NCI-H82 (cell line): Measurements from ENCODE around the gene C16orf89.

Experiments used
- DNase-seq: peaks from one replicate; lab custom pipeline; 2025; lab: John Stamatoyannopoulos, UW

C16orf89 gene

DNA sequence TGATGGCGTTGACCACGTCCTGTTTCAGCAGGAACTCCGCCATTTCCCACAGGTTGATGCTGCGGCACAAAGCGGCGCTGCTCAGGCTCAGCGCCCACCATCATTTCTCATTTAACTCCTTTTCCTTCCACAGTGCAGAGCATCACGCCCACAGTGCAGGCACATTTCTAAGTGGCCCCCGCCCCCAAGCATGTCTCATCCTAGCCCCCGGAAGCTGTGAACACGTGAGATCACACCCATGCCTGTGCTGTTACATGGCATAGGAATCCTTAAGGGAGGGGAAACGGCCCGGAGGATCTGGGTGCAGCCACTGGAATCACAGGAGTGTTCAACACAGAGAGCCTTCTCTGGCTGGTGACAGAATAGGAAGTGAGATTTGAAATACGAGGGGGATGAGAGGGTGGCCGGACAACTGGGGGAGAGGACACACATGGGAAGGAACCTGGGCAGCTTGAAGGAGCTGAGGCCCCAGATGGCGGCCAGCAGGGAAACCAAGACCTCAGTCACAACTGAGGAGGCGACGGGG is 36.7 kb downstream of the C16orf89 start:
- DNase-seq: no peak

- DNase-seq: no peak
Measured at GRCh38 chr16:5027575-5028235, 38.1 kb downstream of the C16orf89 start.

GRCh38 chr16:5027086-5027485 is 38.7 kb downstream of the C16orf89 start:
- no peak for DNase-seq

DNA sequence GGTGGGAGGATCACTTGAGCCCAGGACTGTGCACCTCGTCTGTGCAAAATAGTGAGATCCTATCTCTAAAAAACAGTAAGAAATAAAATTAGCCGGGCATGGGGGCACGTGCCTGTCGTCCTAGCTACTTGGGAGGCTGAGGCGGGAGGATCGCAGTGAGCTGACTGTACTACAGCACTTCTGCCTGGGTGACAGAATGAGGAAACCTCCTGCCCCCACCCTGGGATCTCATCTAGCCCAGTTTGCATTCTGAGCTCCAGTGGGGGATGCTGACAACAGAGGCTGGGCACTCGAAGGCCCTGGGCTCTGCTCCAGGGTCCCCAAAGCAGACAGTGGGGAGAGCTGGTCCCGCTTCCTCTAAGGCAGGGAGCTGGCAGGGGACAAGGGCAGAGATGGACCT is 39.1 kb downstream of the C16orf89 start:
- DNase-seq: no peak

- DNase-seq: peak; percentile 77
Measured at GRCh38 chr16:5025171-5025632, 40.6 kb downstream of the C16orf89 start.

- DNase-seq: peak; percentile 87
Measured at GRCh38 chr16:5024632-5025031, 41.1 kb downstream of the C16orf89 start.

DNA sequence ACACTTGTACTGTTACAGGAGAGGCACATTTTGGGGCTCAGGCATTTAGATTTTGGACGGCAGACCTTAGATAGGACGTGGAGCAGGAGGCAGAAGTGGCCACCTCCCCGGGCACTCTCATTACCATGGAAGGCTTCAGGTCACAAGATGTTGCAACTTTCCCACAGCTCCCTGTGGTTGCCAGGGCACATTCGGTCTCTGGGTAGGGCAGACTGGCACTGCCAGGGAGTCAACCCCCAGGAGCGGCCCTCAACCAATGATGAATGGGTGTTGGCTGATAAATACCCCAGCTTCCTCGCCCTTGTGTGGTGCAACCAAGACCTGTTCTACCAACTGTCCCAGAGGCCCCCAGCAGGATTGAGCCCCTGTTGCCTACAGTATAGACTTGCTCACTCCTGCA is 43.2 kb downstream of the C16orf89 start:
- DNase-seq: no peak

- no peak for DNase-seq
Measured at GRCh38 chr16:5020551-5020950, 45.2 kb downstream of the C16orf89 start.

GRCh38 chr16:5019775-5020174 is 46.0 kb downstream of the C16orf89 start:
- DNase-seq: no peak

GRCh38 chr16:5018793-5019192 is 47.0 kb downstream of the C16orf89 start:
- DNase-seq: no peak

DNA sequence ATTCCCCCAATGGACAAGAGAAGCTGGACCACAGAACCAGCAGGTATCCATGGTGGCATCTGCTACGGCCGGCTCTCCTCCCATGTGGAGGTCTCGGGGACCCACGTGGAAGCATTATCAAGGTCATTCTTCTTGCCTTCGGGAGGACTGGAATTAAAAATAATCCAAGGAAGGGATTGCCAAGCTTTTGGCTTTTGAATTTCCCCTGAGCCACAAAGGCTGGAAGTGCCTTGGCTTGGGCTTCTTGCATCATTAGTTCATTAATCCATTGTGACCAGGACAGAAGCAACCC is 48.1 kb downstream of the C16orf89 start:
- DNase-seq: no peak

GRCh38 chr16:5016967-5017677 is 48.6 kb downstream of the C16orf89 start:
- no peak for DNase-seq

DNA sequence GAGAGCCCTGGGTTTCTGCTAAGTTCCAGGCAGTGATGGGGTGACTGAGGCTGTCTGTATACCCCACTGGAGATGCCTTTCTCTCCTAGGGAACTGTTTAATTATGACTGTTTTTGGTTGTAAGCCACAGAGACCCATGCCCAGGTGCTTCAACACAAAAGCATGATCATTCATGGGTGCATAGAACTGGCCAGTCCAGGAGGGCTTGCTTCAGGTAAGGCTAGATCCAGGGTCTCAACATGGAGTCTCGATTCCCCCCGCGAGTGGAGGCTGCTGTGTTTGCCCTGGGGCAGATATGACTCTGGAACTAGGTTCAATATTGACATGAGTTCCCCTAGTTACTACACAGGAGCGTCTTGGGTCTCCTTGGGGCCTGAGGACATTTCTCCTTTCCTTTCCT is 49.9 kb downstream of the C16orf89 start:
- no peak for DNase-seq

GRCh38 chr16:5015351-5015750 is 50.4 kb downstream of the C16orf89 start:
- peak; percentile 44 for DNase-seq

GRCh38 chr16:5012887-5013286 is 52.9 kb downstream of the C16orf89 start:
- peak; percentile 21 for DNase-seq

- no peak for DNase-seq
Measured at GRCh38 chr16:5011637-5012036, 54.1 kb downstream of the C16orf89 start.

- peak; percentile 85 for DNase-seq
Measured at GRCh38 chr16:5010576-5011329, 55.0 kb downstream of the C16orf89 start.

DNA sequence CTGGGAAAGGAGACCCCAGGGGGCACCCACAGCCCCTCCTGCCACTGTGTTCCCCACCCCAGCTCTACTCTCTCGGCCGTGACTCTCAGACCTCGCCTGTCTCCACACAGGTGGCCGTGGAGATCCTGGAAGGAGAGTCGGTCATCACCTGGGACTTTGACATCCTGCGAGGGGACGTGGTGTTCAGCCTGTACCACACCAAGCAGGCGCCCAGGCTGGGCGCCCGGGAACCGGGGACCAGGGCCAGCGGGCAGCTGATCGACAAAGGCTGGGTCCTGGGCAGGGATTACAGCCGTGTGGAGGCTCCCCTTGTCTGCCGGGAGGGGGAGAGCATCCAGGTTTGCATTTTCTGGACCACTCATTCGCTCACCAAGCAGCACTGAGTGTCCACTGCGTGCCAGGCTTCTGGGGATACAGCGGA is 57.4 kb downstream of the C16orf89 start:
- DNase-seq: no peak

- DNase-seq: no peak
Measured at GRCh38 chr16:5007256-5007655, 58.5 kb downstream of the C16orf89 start.

DNA sequence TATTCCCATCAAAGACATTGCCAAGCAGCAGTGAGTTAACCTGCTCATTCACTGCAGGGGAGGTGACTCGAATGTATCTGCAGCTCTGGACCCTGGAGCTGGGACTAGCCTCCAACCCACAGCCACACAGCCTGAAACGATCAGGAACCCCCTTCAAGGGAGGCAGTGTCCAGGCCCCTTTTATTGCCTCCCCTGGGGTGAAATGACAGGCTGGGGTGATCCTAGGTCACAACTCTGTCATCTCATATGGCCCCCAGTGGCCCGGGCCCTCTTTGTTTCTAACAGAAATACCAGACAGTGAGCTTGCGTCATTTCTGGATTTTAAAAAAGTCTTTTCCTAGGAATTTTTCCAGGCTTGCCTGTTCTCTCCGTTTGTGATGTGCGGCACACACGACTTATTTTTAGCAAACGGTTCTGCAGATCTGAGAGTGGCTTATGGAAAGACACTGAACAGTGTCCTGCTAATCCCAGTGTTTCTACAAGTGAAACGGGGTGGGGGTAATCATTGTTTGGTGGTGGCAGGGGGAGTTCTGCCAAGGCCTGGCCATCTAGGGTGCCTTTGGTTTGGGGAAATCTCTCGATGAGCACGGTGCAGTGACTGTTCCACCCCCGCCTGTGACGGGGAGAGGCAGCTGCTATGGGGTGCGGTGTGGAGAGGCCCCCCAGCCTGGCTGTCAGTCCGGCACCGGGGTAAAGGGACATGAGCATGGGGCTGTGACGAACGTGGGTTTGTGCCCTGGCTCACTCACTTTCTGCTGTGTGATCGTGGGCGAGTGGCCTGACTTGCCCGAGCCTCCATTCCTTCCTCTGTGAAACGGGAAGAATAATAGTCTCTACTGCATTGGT is 59.2 kb downstream of the C16orf89 start:
- DNase-seq: no peak

GRCh38 chr16:5005916-5006315 is 59.8 kb downstream of the C16orf89 start:
- DNase-seq: no peak

DNA sequence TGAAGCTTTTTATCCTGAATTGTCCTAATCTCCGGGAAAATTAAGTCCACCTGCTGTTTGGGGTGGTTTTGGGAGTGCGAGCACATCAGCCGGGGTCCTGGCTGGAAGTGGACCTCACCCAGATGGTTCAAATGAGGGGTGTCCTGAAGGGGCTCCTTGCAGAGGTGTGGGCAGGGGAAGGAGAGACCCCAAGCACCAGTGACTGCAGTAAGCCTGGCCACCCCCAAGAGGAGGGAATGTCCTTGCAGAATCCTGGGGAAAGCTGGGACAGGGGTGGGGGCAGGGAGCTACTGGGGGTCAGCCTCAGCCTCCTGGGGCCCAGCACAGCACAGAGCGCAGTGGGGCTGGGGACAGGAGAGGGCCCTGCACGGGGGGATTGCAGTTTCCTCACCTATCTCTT is 61.4 kb downstream of the C16orf89 start:
- no peak for DNase-seq
